Urinary bladder (tissue), 4 donors: ENCODE results near the gene SYT8. TPM values are rescaled to one million over a fixed set of nuclear protein-coding genes. Genes with fewer than 3 reads are reported as not detected.

ENCODE experiments used
- DNase-seq: peaks from one replicate; pipeline ENCODE4 v3.0.0-alpha.2; 2015; ENCODE audit errors: extremely low spot score
- H3K27ac ChIP-seq: one replicate; pipeline ENCODE4 v1.5.1; 2013; ENCODE audit warnings: low read depth, mild to moderate bottlenecking, moderate library complexity
- H3K36me3 ChIP-seq: one replicate; pipeline ENCODE4 v1.6.1; 2013; ENCODE audit warnings: mild to moderate bottlenecking, moderate library complexity; ENCODE audit not compliant: insufficient read depth
- H3K4me1 ChIP-seq: one replicate; pipeline ENCODE4 v1.6.1; 2013; ENCODE audit warnings: mild to moderate bottlenecking, moderate library complexity; ENCODE audit not compliant: insufficient read depth
- H3K4me3 ChIP-seq: one replicate; pipeline ENCODE4 v1.5.1; 2013; ENCODE audit warnings: low read depth, low read length
- WGBS: extraction: QIAGEN DNeasy Blood & Tissue Kit; methylation state at CpG from one replicate; pipeline ENCODE4 v1.1.7; 2013; 5-methylcytosine and 5-hydroxymethylcytosine counted together
- polyA plus RNA-seq: library from polyadenylated mRNA; stranded (reverse); fragments of 200-250 nt; gene quantifications from one replicate; pipeline ENCODE4 v1.2.3, GENCODE V29; 2013
- total RNA-seq: library from RNA; depleted of rRNA; stranded (reverse); fragments of >200 nt; gene quantifications from one replicate; pipeline ENCODE4 v1.2.3, GENCODE V29; 2014
- donor health status: healthy with polysubstance abuse.
- donor health status: healthy.

SYT8 gene
- total and polyA plus RNA-seq, 2 donors: 3.4 to 35.6 TPM

DNA sequence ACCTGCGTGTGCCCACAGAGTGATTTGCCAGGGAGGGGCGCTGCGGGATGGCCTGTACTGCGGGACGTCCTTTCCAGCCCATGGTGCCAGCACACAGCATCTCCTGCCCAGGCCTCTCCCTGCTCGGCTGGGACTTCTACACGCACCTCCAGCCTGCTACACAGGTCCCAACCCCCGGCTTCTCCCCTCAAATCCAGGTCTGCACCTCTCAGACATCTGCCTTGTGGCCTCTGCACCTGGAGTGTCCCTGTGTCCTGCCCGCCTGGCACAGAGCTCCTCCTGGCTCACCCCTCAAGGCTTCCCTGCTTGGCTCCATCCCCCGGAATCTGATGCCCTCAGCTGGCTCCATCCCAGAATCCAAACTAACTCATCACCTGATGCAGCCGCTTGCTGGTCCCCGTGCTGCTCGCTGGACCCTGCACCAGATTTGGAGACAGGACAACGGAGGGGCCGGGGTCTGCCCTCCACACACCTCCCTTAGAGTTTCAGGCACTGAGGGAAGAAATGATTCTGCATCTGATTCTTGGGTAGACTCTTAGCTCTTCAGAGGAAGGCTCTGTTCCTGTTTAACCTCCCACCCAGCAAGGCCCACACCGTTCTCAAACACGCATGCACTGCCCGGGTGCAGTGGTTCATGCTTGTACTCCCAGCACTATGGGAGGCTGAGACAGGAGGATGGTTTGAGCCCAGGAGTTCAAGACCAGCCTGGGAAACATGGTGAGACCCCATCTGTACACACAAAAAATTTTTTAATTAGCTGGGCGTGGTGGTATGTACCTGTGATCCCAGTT lies 14.0 kb downstream of the SYT8 start:
- 93% methylated on average over 19 of the region's 19 CpGs for WGBS
- no peak overlapping the region for H3K27ac ChIP-seq
- H3K4me3 ChIP-seq: no peak overlapping the region
- H3K36me3 ChIP-seq: no peaks in the 10 kb centered on the region
- DNase-seq: no peak
- no peaks in the 10 kb centered on the region for H3K4me1 ChIP-seq

DNA sequence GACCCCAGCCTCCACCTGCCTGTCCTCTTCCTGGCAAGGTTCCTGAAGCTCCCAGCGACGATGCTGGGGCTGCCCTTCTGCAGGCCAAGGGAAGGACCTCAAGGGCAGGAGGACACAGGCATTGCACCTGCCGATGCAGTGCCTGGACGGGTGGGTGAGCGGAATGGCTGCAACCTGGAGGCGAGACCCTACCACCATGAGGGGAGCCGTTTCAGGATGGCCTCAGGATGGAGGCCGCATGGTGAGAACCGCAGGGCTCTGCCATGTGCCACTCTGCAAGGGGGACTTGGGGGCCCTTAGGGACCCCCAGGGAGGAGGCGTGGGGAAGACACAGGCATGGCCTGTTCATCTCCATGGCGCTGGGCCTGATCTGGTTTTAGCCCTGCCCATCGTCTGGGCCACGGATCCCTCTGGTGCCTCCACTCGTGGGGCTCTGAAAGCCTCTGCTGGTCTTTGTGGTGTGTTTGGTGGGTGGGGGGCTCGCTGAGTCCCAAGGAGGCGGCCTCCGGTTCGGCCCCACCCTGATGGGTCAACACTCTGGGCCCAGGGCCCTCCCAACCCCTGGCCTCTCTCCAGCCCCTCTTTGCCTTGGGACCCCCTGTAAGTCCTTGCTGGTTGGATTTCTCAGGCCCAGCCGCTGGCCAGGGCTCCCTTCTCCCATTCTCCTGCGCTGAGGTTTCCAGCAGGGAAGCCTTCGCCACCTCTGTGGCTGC lies 16.8 kb downstream of the SYT8 start:
- Histone ChIP-seq H3K36me3 (no peaks in the 10 kb centered on the region), H3K4me3 (no peak overlapping the region), H3K27ac (no peak overlapping the region), H3K4me1 (no peaks in the 10 kb centered on the region)
- 91% methylated on average over 21 of the region's 21 CpGs for WGBS
- DNase-seq: no peak

DNA sequence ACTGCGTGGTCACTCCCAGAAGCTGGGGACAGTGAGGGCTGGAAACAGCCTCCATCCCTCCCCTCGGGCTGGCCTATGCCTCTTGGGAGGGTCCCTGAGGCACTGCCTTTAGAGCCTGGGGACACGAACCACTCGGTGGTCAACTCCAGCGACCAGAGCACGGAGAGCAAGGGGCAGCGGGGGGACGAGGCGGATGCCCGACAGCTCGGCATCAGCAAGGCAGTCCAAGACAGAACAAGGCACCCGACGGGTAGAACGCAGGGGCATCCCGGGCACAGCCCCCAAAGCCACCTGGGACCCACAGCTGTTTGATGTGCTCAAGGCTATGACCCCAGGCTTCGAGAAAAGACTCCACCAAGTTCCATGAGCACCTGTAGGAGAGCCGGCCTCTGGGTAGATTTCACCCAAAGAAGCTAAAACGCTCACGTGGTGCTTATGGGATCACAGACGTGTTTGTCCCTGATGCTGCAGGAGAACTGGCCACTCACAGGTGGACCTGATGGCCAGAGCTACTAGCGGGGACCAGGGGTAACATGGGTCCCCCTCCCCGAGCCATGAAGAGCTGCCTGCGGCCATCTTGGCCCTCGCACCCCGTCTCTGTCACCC lies 17.6 kb downstream of the SYT8 start:
- DNase-seq: no peak
- Histone ChIP-seq H3K4me3 (no peak overlapping the region), H3K27ac (no peak overlapping the region), H3K4me1 (no peaks in the 10 kb centered on the region), H3K36me3 (no peaks in the 10 kb centered on the region)
- WGBS: 92% methylated on average over 25 of the region's 25 CpGs

DNA sequence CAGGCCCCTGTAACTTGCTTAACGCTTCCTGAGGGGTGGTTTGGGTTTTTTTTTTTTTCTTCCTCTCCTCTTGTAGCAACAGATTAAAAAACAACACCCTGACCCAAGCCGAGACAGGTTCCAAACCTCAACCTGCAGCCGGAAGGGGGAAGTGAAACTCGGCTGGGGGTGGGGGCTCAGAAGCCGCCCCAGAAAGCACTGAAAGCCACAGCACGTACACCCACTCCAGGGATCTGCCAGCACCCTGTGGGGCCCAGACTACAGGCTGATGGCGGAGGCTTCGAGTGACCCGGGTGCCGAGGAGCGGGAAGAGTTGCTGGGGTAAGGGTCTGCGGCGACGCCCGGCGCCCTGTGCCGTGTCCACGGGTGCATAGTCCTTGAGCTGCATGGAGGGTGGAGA lies 18.1 kb downstream of the SYT8 start, which contains the start of gene LSP1:
LSP1 (plus strand) TSS at position 208 of the 400 bp plus-strand sequence; CDS start at position 269, 61 bp downstream.
- Histone ChIP-seq H3K4me1 (no peaks in the 10 kb centered on the region), H3K36me3 (no peaks in the 10 kb centered on the region), H3K27ac (no peak within 1 kb of the TSS), H3K4me3 (peak within 1 kb of the TSS; percentile 34)
- no peak for DNase-seq
- WGBS: 83% methylated on average over 18 of the region's 18 CpGs

DNA sequence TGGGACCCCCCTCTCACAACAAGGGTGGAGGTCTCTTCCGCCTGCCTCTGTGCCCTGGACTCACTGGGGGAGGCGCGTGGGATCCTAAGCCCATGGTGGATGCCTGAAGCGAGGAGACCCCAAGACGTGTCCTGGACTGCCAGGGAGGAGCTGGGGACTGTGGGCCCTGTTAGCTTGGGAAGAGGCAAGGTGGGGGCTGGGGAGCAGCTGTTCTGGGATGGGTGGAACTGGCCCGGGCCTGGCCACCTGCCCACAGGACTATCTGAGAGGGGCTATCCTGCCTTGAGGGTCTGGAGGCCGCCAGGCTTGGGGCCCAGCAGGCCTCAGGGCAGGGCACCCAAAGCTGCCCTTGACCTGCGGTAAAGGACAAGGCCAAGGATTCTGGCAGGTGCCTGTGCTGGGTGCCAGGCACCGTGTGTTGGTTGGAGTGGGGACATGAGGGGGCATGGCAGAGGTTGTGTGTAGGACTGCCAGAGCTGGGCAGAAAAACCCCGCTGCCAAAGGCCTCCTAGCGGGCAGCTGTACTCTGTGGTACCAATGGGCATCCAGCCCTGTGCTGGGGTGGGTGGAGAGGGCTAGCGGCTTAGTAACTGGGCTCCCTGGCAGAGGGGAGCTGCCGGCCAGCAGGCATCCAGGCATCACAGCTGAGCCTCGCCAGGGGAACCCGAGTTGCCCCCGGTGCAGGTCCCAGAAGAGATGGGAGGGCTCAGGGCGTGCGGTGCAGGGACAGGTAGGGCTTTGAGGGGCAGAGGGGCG lies 18.8 kb downstream of the SYT8 start:
- Histone ChIP-seq H3K4me3 (peak overlapping the region; percentile 34), H3K27ac (no peak overlapping the region), H3K4me1 (no peaks in the 10 kb centered on the region), H3K36me3 (no peaks in the 10 kb centered on the region)
- 92% methylated on average over 19 of the region's 19 CpGs for WGBS
- DNase-seq: no peak

DNA sequence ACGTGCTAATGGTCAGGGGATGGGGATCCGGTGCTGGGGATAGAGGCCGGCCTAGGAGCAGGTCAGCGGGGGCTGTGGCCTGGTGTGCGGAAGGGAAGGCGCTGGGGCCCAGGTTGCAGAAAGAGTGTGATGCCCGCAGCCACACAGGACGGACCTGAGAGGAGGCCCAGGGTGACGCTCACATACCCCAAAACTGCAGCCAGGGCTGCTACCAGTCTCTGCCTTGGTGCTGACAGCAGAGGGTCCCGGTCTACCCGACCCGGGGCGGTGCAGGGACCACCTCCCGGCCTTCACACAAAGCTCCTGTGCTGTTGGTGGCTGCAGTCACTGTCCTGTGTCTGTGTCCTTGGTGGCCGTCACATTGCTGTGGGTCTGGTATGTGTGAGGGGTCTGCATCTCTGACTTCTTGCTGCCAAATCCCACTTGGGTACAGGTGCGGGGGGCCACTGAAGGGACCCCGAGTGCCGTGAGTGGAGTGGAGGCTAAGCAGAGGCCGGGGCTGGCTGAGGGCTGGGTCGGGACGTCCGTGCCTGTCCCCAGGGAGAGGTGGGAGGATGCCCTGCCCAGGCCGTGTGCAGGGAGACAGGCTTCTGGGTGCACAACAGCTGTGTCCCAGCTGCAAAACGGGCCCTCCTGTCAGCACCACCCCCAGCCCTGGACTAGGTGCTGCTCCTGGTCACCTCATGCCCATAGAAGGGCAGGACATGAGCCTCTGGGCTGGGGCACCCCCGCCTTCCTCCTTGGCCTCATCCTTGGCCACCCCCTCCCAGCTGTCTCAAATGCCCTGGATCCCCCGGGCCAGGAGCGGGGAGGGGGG lies 19.6 kb downstream of the SYT8 start:
- Histone ChIP-seq H3K4me3 (peak overlapping the region; percentile 34), H3K4me1 (no peaks in the 10 kb centered on the region), H3K36me3 (no peaks in the 10 kb centered on the region), H3K27ac (no peak overlapping the region)
- DNase-seq: no peak
- WGBS: 82% methylated on average over 27 of the region's 27 CpGs

DNA sequence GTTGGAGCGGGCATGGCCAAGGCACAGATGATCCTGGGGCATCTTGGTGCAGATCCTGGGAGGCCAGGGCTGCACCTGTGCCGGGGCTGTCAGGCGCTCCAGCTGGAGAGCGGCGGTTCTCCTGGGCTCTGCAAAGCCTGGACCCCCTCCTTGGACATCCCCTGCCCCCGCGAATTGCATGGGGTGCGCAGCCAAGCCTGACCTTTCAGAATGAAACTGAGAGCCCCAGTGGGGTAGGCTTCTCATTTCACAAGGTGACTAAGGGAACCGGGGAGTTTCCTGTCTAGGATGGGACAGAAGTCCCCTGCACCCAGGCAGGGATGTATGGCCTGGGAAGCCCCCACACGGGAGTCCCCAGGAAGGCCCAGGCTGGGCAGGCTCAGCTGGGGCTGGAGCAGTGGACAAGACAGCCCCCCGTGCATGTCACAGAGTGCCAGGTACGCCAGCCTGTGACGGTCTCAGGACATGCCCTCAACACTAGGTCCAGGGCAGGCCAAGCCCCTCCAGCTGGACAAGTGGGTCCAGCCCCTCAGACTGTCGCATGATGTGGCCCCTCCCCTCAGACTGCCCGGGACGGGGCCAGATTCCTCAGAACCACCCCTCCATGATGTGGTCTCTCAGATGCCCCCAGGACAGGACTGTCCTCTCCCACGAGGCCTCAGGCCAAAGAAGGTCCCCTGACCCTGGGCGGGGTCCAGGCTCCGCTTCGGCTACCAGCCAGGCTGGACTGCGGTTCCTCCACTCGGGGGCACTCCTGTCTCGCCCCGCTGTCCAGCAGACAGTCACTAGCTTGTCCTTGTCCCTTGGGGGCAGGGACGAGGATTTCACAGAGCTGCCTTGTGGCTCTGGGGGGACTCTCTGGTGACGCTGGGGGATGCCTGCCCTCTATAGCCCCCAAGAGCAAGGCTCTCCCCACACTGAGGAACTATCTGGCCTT lies 20.4 kb downstream of the SYT8 start:
- WGBS: 83% methylated on average over 26 of the region's 26 CpGs
- DNase-seq: no peak
- Histone ChIP-seq H3K36me3 (no peaks in the 10 kb centered on the region), H3K4me1 (no peaks in the 10 kb centered on the region), H3K4me3 (no peak overlapping the region), H3K27ac (no peak overlapping the region)

DNA sequence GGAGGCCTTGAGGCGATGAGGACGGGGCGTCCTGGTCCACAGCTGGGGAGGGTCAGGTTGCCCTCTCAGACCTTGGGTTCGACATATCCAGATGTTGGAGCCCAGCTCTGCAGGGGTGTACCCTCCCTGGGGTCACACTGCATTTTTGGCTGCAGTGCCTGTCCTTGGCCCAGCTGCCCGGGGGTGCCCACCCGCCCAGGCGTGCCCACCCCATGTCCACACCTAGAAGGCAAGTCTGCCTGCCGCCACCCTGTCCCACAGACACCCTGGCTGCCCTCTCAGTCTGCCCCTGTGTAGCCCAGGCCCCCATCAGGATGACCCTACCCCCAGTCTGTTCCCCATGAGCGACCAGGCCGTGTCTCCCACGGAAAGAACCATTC lies 21.1 kb downstream of the SYT8 start:
- 95% methylated on average over 11 of the region's 11 CpGs for WGBS
- no peak overlapping the region for H3K4me3 ChIP-seq
- no peaks in the 10 kb centered on the region for H3K4me1 ChIP-seq
- no peaks in the 10 kb centered on the region for H3K36me3 ChIP-seq
- no peak for DNase-seq
- H3K27ac ChIP-seq: no peak overlapping the region

DNA sequence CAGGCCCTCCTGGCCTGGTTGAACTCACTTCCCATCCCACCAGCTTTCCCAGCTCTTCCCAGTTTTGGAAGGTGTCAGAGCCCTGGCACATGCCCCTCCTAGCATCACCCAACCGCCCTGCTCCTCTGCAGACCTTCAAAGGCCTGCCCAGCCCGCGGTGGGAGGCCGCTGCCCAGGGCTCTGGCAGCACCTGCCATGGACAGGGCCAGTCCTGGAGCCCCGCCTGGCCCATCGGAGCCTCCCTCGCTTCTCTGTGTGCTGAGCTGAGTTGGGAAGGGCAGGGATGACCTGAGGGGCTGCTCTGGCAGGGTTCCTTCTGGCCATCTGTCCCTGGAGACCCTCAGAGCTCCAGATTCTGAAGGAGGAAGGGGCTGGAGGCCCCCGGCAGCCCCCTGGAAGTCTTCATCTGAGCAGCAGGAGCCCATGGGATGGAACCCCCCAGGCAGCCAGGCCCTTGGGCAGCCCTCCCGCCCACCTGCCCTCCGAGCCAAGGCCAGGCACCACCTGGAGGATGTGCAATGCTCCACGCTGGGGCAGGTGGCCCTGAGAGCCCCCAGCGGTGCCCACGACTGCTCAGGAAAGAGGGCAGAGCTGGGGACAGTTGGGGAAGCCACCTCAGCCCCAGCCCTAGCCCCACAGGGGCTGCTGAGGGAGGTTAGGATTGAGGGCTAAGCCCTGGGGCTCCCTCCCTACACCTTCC lies 21.7 kb downstream of the SYT8 start:
- no peaks in the 10 kb centered on the region for H3K4me1 ChIP-seq
- H3K27ac ChIP-seq: no peak overlapping the region
- H3K36me3 ChIP-seq: no peaks in the 10 kb centered on the region
- WGBS: 95% methylated on average over 13 of the region's 13 CpGs
- H3K4me3 ChIP-seq: no peak overlapping the region
- DNase-seq: no peak

DNA sequence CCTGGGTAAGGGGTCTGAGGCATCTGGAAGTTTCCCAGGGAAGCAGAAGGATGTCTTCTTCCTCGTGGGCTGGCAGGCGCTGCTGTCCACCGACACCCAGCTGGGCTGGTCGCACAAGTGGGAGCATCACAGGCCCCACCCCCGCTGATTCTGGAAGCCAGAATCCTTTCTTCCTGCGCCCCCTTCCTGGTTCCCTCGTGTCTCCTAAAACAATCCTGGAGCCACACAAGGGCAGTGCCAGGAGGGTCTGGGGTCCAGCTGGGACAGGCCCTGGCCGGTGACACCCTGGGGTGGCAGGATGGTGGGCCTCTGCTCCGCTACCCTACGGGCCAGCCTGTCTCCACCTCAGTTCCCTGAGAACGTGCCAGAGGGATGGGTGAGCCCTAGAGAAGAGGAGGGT lies 22.3 kb downstream of the SYT8 start:
- DNase-seq: no peak
- H3K27ac ChIP-seq: no peak overlapping the region
- no peaks in the 10 kb centered on the region for H3K36me3 ChIP-seq
- H3K4me3 ChIP-seq: no peak overlapping the region
- WGBS: 81% methylated on average over 11 of the region's 11 CpGs
- no peaks in the 10 kb centered on the region for H3K4me1 ChIP-seq

DNA sequence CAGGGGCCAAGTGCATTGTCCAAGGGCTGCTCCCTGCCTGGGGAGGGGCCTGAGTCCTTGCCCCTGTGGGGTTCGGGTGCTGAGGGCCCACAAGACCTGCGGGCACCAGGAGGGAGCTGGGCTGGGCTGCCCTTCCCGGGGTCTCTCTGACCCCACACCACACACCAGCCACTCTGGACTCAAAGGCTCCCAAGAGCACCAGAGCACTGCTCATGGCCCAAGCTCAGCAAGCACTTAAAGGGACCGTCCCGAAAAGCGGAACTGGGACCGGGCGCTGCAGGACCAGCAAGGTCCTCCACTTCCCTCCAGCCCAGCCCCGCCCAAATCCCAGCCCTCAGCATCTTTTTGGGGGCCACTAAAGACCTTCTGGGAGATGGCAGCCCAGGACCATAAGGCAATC lies 23.4 kb downstream of the SYT8 start:
- Histone ChIP-seq H3K36me3 (no peaks in the 10 kb centered on the region), H3K4me3 (no peak overlapping the region), H3K27ac (no peak overlapping the region), H3K4me1 (no peaks in the 10 kb centered on the region)
- WGBS: 90% methylated on average over 9 of the region's 9 CpGs
- no peak for DNase-seq

DNA sequence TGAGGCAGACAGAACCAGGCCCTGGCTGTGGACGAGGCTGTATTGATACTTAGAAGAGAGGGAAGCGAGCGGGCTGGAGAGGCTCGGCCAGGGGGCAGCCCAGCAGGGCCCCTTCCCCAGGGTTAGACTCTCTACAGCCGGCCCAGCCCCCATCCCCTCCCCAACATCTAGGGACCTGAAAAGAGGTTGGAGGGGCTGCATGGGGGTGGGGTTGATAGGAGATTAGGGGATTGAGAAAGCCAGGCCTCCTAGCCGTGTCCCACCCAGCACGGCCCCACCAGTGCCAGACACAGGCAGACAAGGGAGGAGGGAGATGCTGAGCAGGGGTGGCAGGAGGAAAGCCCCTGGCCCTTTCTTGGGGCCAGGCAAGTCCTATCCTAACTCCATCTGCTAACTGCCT lies 23.8 kb downstream of the SYT8 start:
- Histone ChIP-seq H3K36me3 (no peaks in the 10 kb centered on the region), H3K4me3 (no peak overlapping the region), H3K27ac (no peak overlapping the region), H3K4me1 (no peaks in the 10 kb centered on the region)
- no peak for DNase-seq
- 93% methylated on average over 7 of the region's 7 CpGs for WGBS
